Uterus (tissue), 4 donors: ENCODE data around the gene CAMK2D. TPM values are rescaled to one million over a fixed set of nuclear protein-coding genes. Genes with fewer than 3 reads are reported as not detected.

Experiments
- DNase-seq, 2 donors: peaks; one replicate each; pipeline ENCODE4 v3.0.0-alpha.2; 2019 to 2020
- H3K27ac ChIP-seq, 2 donors: fragments of 200-600 bp; sonication (generic); 1 replicate in 1 of 2; 2 replicates in 1 of 2; pipeline ENCODE4 v1.5.1; 2016 to 2018
- H3K27me3 ChIP-seq, 2 donors: fragments of 200-600 bp; sonication (generic); one replicate each; pipeline ENCODE4 v1.5.1; 2018 to 2019; ENCODE audit warnings: control low read depth in 1 of 2
- H3K36me3 ChIP-seq, 2 donors: fragments of 200-600 bp; sonication (generic); one replicate each; pipeline ENCODE4 v1.5.1; 2019; ENCODE audit warnings: control low read depth in 1 of 2
- H3K4me1 ChIP-seq, 2 donors: fragments of 200-600 bp; sonication (generic); one replicate each; pipeline ENCODE4 v1.5.1; 2018 to 2019; ENCODE audit warnings: control low read depth in 1 of 2
- H3K4me3 ChIP-seq, 2 donors: fragments of 200-600 bp; sonication (generic); 1 replicate in 1 of 2; 2 replicates in 1 of 2; pipeline ENCODE4 v1.5.1; 2018 to 2019; ENCODE audit warnings: mild to moderate bottlenecking in 1 of 2
- H3K9me3 ChIP-seq, 2 donors: fragments of 200-600 bp; sonication (generic); one replicate each; pipeline ENCODE4 v1.5.1; 2019; ENCODE audit warnings: control low read depth in 1 of 2
- POLR2A ChIP-seq, 2 donors: fragments of 450-650 bp; IDR thresholded peaks; one replicate each; pipeline ENCODE4 v1.6.1; 2016; ENCODE audit warnings: antibody characterized with exemption in 2 of 2, mild to moderate bottlenecking in 1 of 2, moderate library complexity in 1 of 2
- intact Hi-C: fragments of 100-400 bp; cut with DNase I; formaldehyde crosslinking; loops from one replicate; pipeline ENCODE4 v1.15.1; 2023; ENCODE audit warnings: low total_unique reads
- total RNA-seq, 4 donors: library from RNA; depleted of rRNA in 3 of 4; stranded (reverse); fragments of >200 nt in 3 of 4; gene quantifications; one replicate each; pipeline versions ENCODE4 v1.1.0 to v1.2.4, GENCODE V29; 2014 to 2023
- TF ChIP-seq, protein P1 (sequence below), 4 experiments: fragments of 200-600 bp in 2 of 4; fragments of 450-650 bp in 2 of 4; sonication (generic) in 2 of 4; IDR thresholded peaks; one replicate each; pipeline ENCODE4 v1.5.1; 2016 to 2019; ENCODE audit warnings: antibody characterized with exemption in 4 of 4, mild to moderate bottlenecking in 2 of 4, moderate library complexity in 1 of 4
- donor health status: DM: yes; HTN: yes; CAD: no.

CAMK2D gene
- total RNA-seq, 4 donors from 2014 or later, result 41.5 to 95.3 (median 54.3) TPM

DNA sequence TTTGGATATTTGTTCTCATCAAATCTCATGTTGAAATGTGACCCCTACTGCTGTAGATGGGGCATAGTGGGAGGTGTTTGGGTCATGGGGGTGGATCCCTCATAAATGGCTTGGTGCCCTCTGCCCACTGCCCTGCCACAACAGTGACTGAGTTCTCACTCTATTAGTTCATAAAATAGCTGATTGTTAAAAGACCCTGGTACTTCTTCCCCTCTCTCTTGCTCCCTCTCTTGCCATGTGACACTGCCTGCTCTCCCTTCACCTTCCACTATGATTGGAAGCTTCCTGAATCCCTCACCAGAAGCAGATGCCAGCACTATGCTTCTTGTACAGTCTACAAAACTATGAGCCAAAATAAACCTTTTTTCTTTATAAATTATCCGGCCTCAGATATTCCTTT, 182.2 kb downstream of the CAMK2D start:
- Histone ChIP-seq H3K4me1 (peaks cover 0 to 5% of the 10 kb centered on the region in 2 donors), H3K9me3 (no peaks in the 10 kb centered on the region), H3K36me3 (no peaks in the 10 kb centered on the region), H3K27me3 (no peaks in the 10 kb centered on the region), H3K4me3 (no peak overlapping the region), H3K27ac (no peak overlapping the region)
- DNase-seq, result no peak
- intact Hi-C loops, result no loop called here
- TF ChIP-seq, protein P1, sequence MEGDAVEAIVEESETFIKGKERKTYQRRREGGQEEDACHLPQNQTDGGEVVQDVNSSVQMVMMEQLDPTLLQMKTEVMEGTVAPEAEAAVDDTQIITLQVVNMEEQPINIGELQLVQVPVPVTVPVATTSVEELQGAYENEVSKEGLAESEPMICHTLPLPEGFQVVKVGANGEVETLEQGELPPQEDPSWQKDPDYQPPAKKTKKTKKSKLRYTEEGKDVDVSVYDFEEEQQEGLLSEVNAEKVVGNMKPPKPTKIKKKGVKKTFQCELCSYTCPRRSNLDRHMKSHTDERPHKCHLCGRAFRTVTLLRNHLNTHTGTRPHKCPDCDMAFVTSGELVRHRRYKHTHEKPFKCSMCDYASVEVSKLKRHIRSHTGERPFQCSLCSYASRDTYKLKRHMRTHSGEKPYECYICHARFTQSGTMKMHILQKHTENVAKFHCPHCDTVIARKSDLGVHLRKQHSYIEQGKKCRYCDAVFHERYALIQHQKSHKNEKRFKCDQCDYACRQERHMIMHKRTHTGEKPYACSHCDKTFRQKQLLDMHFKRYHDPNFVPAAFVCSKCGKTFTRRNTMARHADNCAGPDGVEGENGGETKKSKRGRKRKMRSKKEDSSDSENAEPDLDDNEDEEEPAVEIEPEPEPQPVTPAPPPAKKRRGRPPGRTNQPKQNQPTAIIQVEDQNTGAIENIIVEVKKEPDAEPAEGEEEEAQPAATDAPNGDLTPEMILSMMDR (IDR thresholded peaks at IDR 0.05), result no peak

DNA sequence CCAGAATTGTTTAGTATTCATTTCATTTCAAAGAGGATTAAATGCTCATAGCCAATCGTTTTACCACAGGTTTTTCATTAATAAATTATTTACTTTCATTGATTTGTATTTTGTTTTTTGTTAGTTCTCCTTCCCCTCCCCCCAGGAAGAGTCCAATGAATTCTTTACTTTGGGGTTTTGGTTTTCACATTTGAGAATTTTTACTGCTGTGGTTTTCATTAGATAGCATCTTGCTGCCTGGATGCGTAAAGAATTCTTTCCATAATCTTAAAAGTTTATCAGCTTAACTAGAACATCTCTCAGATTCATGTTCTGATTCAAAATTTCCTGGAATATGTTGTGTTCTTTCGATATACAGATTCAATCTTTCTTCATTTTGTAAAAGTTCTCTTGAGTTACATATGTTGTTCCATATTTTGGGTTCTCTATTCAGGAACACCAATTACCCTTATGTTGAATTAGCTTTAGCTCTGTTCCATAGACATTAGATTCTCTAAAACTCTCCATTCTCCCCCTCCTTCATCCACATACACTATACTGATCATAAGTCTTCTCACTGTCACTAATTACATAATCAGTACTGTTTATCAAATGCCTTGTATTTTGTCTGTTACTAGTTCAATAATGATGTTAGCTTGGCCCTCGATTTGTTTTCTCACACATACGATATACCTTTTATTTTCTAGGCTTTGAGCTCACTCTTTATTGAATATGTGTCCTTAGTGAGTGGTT, 184.4 kb downstream of the CAMK2D start:
- Histone ChIP-seq H3K4me1 (peaks cover 0 to 5% of the 10 kb centered on the region in 2 donors), H3K27ac (no peak overlapping the region), H3K9me3 (no peaks in the 10 kb centered on the region), H3K27me3 (no peaks in the 10 kb centered on the region), H3K36me3 (no peaks in the 10 kb centered on the region), H3K4me3 (no peak overlapping the region)
- TF ChIP-seq, protein P1 (IDR thresholded peaks at IDR 0.05), result no peak
- no peak for TF ChIP-seq POLR2A (IDR thresholded peaks at IDR 0.05)
- no peak for DNase-seq
- intact Hi-C loops, result no loop called here

DNA sequence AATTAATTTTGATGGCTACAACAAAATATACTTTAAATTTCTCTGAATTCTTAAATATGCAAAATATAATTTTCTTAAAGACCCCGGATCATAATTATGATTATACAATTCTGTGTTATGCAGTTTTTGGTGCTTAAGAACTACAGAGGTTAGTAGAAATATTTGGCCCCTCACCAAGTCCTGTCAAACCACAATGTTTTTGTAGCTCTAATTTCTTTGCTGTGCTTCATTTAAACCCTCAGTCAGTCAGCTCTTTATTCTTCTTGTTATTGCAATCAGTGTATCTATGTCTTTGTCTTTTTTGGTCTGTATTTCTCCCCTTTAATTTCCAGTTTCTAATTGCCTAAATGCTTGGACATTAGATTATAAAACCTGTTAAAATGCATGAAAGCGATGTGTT, 186.1 kb downstream of the CAMK2D start:
- intact Hi-C loops, result no loop called here
- Histone ChIP-seq H3K36me3 (no peaks in the 10 kb centered on the region), H3K4me3 (no peak overlapping the region), H3K4me1 (peaks cover 0 to 5% of the 10 kb centered on the region in 2 donors), H3K9me3 (no peaks in the 10 kb centered on the region), H3K27ac (peak overlapping the region in 1 of 2 donors; percentile 69), H3K27me3 (no peaks in the 10 kb centered on the region)
- DNase-seq, result no peak
- TF ChIP-seq POLR2A (IDR thresholded peaks at IDR 0.05), result no peak
- TF ChIP-seq, protein P1 (IDR thresholded peaks at IDR 0.05), result no peak

DNA sequence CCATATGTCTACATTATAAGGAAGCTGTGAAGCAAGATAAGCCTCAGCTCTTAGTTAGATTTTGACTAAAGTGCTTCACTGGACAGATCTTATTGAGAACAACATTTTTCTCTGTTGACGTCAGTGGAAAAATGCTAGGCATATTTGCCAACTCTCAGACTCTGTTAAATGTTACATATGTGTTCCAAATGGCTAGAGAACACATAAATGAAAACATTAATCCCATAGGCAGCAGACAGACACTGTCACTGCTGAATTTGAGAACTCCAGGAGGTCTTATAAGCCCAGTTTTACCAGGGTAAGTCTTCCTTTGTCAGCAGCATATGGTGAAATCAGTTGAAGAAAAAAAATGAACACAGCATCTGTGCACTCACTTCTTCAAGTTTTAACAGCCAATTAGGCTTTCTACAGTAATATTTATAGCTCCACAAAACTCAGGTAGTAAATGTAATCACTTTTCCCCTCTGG, 186.9 kb downstream of the CAMK2D start:
- no peak overlapping the region for H3K4me3 ChIP-seq
- H3K9me3 ChIP-seq, result no peaks in the 10 kb centered on the region
- intact Hi-C loops, result no loop called here
- peaks cover 0 to 5% of the 10 kb centered on the region in 2 donors for H3K4me1 ChIP-seq
- peak overlapping the region; percentile 43 to 69 for H3K27ac ChIP-seq
- H3K36me3 ChIP-seq, result no peaks in the 10 kb centered on the region
- TF ChIP-seq, protein P1 (IDR thresholded peaks at IDR 0.05), result no peak
- TF ChIP-seq POLR2A (IDR thresholded peaks at IDR 0.05), result no peak
- no peaks in the 10 kb centered on the region for H3K27me3 ChIP-seq
- no peak for DNase-seq

DNA sequence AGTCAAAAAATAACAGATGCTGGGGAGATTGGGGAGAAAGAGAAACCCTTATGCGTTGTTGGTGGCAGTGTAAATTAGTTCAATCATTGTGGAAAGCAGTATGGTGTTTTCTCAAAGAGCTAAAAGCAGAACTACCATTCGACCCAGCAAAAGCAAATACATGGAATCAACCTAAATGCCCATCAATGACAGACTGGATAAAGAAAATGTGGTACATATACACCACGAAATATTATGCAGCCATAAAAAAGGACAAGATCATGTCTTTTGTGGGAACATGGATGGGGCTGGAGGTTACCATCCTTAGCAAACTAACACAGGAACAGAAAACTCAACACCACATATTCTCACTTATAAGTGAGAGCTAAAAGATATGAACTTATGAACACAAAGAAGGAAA, 188.9 kb downstream of the CAMK2D start:
- Histone ChIP-seq H3K36me3 (no peaks in the 10 kb centered on the region), H3K27me3 (no peaks in the 10 kb centered on the region), H3K4me1 (peaks cover 0 to 5% of the 10 kb centered on the region in 2 donors), H3K4me3 (no peak overlapping the region), H3K27ac (no peak overlapping the region), H3K9me3 (no peaks in the 10 kb centered on the region)
- TF ChIP-seq, protein P1 (IDR thresholded peaks at IDR 0.05), result no peak
- no peak for TF ChIP-seq POLR2A (IDR thresholded peaks at IDR 0.05)
- DNase-seq, result no peak
- intact Hi-C loops, result no loop called here
